ENCODE data around the gene STARD8.

- TF ChIP-seq CTCF (IDR thresholded peaks at IDR 0.05) (no peak), ZFX (IDR thresholded peaks at IDR 0.05; ENCODE audit: borderline replicate concordance) (no peak)
Measured at GRCh38 chrX:68681443-68681941, 34.0 kb downstream of the STARD8 start.
